GM19043 (cell line): ENCODE data around the gene OR4C5.
"Not testable (repeated sequence)": the region's sequence is repeated elsewhere in the genome, so short reads cannot be mapped to it uniquely, and the experiment has no call there.

Experiments
- ATAC-seq: cut with Tn5 transposase; IDR thresholded peaks from one replicate; pipeline ENCODE4 v1.9.1; 2021; ENCODE audit warnings: low read depth; ENCODE audit not compliant: unreplicated experiment

Gene OR4C5

DNA sequence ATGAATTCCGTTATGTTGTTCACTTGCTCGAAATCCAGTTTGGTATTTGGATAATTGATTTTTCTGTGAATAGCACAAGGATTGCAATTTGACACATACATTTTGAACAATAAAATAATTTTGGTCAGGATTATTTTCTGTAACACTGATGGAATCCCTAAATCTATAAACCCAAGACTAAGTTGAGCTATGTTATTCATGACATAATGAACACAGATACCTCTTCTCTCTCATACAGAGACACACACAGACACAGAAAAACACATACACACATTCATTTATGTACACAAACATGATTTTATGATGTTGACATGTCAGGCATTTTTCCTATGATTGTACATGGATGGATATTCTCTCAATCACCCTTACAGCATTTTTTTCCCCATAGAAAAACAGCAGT is at the start of gene OR4C5:
Gene OR4C5 (minus strand): TSS at position 101 of the 400 bp plus-strand sequence. CDS start 0 bp downstream, at position 101.
- ATAC-seq = no peak

DNA sequence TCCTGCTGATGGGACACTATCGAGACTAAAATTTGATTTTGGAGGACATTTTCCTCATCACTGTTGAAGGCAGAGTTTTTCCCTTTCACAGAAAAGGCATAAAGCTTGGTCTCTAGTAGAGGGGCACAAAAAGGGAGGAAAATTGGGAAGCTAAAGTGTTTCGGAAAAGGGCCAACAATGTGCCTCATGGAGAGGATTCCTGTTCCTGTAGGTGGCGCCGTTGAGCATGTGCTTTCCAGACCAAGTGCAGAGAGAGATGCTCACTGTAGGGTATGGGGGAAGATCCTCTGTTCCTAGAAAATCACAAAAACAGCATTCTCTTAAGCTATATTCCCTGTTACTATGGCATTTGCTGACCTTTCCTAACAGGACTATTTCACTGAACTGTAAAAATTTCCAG is 18.4 kb upstream of the OR4C5 start:
- ATAC-seq = no peak

DNA sequence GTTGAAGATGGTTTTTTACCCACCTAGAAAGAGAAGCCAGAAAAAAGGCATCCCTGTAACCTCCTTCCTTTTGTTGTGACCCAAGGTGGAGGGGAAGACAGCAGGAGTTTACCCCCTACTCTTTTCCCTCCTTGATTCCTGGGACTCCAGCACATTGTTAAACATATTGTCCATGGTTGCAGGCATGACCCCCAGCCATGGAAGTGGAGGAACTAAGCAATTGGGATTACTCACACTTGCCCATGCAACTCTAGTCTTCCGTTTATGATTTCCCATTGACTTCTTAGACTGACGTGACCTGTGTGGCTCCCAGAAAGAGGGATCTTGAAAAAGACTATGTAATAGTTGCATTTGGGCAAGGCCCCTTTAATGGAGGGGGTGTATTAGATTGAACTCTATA is 17.9 kb upstream of the OR4C5 start:
- ATAC-seq = not testable (repeated sequence)

DNA sequence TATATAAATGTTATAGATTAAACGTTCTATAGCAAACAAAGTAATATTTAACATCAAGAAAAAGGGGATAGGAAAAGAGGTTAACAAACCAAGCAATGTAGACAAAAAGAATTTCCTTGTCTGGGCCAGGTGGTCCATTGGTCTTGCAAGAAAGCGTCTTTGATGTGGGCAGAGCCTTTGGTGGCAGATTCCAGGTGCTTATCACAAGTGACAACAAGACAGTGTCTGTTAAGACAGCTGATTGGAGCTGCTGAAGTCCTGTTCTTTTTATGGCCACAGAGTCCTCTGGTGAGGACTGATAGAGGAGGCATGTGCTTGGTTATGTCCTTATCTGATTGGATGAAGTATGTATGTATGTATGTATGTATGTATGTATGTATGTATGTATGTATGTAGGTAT is 5.0 kb downstream of the OR4C5 start:
- ATAC-seq = not testable (repeated sequence)

DNA sequence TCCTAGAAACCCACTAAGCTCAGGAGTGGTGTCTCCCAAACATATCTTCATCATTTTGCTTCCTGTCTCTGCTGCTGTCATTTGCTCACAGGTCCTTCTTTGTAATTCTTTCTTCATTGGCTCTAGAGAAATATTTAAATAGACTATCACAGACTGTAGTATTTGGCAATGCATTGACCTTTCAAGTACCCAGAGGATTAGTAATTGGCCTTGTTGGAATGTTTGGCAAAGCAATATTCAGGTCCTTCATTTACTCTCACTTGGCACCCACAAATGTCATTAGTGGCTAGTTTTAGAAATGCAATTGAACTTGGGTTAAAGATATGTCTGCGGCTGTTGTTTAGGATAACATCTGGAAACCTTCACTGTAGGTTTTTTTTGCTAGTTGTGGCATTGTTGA is 11.6 kb downstream of the OR4C5 start:
- ATAC-seq = no peak

DNA sequence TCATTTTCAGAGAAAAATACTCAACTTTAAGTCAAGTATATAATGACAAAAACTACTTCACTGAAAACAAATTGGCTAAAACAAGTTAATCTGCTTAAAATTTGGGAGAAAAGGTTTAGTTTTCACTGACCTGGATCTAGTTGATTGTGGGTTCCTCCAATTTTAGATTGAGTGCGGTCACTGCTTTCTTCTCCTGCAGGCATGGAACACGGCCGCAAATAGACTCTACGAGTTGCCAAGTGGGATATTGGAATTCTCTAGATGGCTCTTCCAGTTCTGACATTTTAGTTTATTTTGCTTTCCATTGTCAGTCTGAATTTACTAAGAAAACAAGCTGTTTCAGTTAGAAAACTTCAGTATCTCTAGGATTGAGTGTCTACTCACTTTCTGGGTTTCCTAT is 12.3 kb downstream of the OR4C5 start:
- ATAC-seq = no peak

DNA sequence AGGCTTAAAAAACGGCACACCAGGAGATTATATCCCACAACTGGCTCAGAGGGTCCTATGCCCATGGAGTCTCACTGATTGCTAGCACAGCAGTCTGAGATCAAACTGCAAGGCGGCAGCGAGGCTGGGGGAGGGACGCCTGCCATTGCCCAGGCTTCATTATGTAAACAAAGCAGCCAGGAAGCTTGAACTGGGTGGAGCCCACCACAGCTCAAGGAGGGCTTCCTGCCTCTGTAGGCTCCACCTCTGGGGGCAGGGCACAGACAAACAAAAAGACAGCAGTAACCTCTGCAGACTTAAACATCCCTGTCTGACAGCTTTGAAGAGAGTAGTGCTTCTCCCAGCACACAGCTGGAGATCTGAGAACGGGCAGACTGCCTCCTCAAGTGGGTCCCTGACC is 20.0 kb downstream of the OR4C5 start:
- ATAC-seq = not testable (repeated sequence)

DNA sequence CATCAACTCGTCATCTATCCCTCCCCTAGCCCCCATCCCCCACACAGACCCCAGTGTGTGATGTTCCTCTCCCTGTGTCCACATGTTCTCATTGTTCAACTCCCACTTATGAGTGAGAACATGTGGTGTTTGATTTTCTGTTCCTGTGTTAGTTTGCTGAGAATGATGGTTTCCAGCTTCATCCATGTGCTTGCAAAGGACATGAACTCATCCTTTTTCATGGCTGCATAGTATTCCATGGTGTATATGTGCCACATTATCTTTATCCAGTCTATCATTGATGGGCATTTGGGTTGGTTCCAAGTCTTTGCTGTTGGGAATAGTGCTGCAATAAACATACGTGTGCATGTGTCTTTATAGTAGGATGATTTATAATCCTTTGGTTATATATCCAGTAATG is 23.8 kb downstream of the OR4C5 start:
- not testable (repeated sequence) for ATAC-seq

DNA sequence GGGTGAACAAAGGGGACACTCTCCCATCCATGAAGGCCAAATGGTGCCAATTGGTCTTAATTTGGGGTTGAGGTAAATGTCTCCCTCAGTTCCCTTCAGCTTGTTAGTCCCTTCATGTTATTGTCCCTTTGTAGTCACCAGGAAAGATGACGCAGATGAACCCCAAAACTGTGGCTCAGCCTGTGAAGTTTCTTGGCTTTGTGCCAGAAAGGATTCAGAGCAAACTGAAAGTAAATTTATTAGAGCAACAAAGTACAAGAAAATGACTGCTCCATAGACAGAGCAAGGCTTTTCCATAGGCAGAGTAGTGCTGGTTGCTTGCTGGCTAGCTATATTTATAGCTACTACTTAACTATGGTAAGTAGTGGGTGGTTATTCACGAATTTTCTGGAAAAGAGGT is 24.8 kb downstream of the OR4C5 start:
- ATAC-seq = no peak

DNA sequence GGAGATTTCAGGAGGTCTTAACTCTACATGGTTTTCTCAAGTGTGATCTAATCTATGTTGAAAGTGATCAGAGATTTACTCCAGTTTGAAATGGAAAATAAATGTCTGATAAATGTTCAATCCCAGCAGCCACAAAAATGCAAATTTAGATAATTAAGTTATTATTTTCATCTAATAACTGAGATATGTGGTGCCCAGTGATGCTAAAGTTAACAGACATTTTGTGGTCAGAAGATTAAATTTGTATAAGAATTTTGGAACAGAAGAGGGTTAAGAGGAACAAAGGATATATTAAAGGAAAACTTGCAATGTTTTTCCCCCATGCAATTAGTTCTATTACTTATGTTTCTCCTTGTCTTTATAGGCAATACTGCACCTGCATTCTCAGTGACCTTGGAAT is 41.6 kb downstream of the OR4C5 start, which contains the start of gene OR4C3:
Gene OR4C3 (plus strand): TSS at position 301 of the 400 bp plus-strand sequence. CDS start 102 bp downstream, outside the sequence.
- not testable (repeated sequence) for ATAC-seq

DNA sequence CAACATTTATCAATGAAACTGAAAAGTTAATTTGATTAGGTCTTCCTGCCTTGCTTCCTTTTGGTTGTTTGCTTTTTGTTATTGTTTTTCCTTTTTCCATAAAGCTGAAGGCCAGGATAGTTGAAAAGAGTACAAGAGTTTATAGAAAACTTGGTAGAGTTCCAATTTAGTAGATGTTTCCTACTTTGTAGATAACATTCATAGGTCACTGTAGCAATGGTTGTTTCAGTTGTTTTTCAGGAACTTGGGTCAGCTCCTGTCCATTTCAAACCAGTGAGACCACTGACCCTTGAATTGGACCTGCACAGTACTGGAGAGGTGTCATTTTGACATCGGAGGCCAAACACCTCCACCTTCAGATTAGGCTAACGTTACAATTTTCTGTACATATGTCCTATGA is 46.5 kb downstream of the OR4C5 start:
- ATAC-seq = not testable (repeated sequence)
